ENCODE data around the gene ASB18.

GRCh38 chr2:236161531-236161930 is 102.7 kb downstream of the ASB18 start:
- TF ChIP-seq CTCF (IDR thresholded peaks at IDR 0.05) (no peak), POLR2A (IDR thresholded peaks at IDR 0.05) (no peak)
